IgD-negative memory B cell (primary cell): ENCODE results near the gene CGN. TPM values are rescaled to one million over a fixed set of nuclear protein-coding genes. Genes with fewer than 3 reads are reported as not detected.
A peak's percentile ranks its signal among the peaks of the same experiment; 100 is the strongest.
"Not testable (repeated sequence)": the region's sequence is repeated elsewhere in the genome, so short reads cannot be mapped to it uniquely, and the experiment has no call there.

ENCODE experiments used
- H3K27ac Mint-ChIP-seq, 3 donors: one replicate each; pipeline ENCODE4 v1.8.0; 2020 to 2022; ENCODE audit warnings: mild to moderate bottlenecking in 3 of 3, mixed read lengths in 3 of 3, moderate library complexity in 1 of 3
- H3K27me3 Mint-ChIP-seq: one replicate; pipeline ENCODE4 v1.8.0; 2021; ENCODE audit warnings: mixed read lengths
- H3K36me3 Mint-ChIP-seq: one replicate; pipeline ENCODE4 v1.8.0; 2020; ENCODE audit warnings: mild to moderate bottlenecking, mixed read lengths
- H3K4me1 Mint-ChIP-seq, 3 donors: one replicate each; pipeline ENCODE4 v1.8.0; 2020 to 2022; ENCODE audit warnings: mixed read lengths in 3 of 3, mild to moderate bottlenecking in 1 of 3
- H3K4me3 Mint-ChIP-seq, 4 donors: one replicate each; pipeline ENCODE4 v1.8.0; 2020 to 2022; ENCODE audit warnings: mild to moderate bottlenecking in 4 of 4, mixed read lengths in 4 of 4, moderate library complexity in 3 of 4
- H3K9me3 Mint-ChIP-seq, 3 donors: one replicate each; pipeline ENCODE4 v1.8.0; 2020 to 2021; ENCODE audit warnings: mixed read lengths in 3 of 3, mild to moderate bottlenecking in 1 of 3
- polyA plus RNA-seq: library from polyadenylated mRNA; unstranded; fragments of 300-500 nt; fragmentation: Illumina TruSeq; gene quantifications from one replicate; pipeline ENCODE4 v1.2.3, GENCODE V29; 2021

The CGN gene
- polyA plus RNA-seq, 1 donor from 2014 or later = not detected

- Mint-ChIP-seq H3K4me3 (peak overlapping the region; percentile 86 to 97 (median 94)), H3K4me1 (peaks cover 0 to 10% (median 4%) of the 10 kb centered on the region in 3 donors), H3K36me3 (no peaks in the 10 kb centered on the region), H3K9me3 (no peaks in the 10 kb centered on the region), H3K27me3 (peaks cover 2% of the 10 kb centered on the region), H3K27ac (peak overlapping the region in 1 of 3 donors; percentile 24)
Observed at GRCh38 chr1:151510614-151510956, 602 bp upstream of the CGN start.

DNA sequence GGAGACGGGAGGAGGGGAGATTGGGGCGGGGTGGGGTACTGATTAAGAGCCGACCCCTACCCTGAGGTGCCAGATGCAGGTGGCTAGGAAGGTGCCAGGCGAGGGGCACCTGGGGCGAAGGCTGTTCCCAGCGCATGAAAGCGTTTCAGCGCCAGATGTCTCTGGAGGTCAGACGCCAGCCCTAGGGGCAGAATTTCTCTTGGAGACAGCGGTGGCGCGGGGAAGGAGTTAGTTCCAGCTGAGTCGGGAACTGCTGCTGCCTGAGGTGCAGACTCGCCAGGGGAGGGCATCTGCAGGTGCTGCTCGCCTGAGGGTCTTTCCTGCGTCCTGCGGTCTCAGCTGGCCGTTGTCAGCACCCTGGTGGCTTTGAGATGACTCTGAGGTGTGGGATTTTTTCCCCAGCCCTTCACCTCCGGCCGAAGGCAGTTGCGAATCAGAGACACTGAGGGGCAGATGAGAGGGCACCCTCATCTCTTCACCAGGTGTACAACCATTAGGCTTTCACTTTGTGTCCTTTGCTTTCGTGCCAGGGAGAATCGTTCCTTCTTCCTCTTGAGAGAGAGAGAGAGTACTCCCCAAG, 539 bp downstream of the CGN start:
- H3K36me3 Mint-ChIP-seq = no peaks in the 10 kb centered on the region
- H3K27me3 Mint-ChIP-seq = peaks cover 2% of the 10 kb centered on the region
- peak overlapping the region in 1 of 3 donors; percentile 43 for H3K27ac Mint-ChIP-seq
- peaks cover 0 to 7% (median 4%) of the 10 kb centered on the region in 3 donors for H3K4me1 Mint-ChIP-seq
- H3K4me3 Mint-ChIP-seq = peak overlapping the region; percentile 86 to 97 (median 94)
- H3K9me3 Mint-ChIP-seq = no peaks in the 10 kb centered on the region

DNA sequence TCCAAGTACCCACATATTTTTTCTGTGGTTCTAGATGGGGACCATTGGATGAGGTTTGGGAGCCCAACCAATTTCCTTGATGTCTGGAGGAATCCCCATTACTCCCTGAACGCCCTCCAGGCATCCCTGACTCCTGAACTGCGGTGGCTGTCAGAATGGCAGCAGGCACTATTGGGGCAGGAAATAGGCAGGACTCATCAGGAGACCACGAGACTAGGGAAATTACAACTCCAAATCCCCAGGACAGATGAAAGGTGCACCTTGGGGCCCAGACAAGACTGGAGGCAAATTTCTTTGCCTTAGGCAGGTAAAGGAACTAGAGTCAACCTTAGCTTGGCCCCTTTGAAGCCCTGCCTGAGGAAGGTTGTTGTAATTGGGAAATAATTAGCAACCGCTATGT, 1.1 kb downstream of the CGN start:
- peak overlapping the region in 3 of 4 donors; percentile 86 to 97 (median 96) for H3K4me3 Mint-ChIP-seq
- peaks cover 0 to 5% (median 4%) of the 10 kb centered on the region in 3 donors for H3K4me1 Mint-ChIP-seq
- no peaks in the 10 kb centered on the region for H3K36me3 Mint-ChIP-seq
- peak overlapping the region in 1 of 3 donors; percentile 43 for H3K27ac Mint-ChIP-seq
- H3K27me3 Mint-ChIP-seq = peaks cover 2% of the 10 kb centered on the region
- H3K9me3 Mint-ChIP-seq = no peaks in the 10 kb centered on the region

DNA sequence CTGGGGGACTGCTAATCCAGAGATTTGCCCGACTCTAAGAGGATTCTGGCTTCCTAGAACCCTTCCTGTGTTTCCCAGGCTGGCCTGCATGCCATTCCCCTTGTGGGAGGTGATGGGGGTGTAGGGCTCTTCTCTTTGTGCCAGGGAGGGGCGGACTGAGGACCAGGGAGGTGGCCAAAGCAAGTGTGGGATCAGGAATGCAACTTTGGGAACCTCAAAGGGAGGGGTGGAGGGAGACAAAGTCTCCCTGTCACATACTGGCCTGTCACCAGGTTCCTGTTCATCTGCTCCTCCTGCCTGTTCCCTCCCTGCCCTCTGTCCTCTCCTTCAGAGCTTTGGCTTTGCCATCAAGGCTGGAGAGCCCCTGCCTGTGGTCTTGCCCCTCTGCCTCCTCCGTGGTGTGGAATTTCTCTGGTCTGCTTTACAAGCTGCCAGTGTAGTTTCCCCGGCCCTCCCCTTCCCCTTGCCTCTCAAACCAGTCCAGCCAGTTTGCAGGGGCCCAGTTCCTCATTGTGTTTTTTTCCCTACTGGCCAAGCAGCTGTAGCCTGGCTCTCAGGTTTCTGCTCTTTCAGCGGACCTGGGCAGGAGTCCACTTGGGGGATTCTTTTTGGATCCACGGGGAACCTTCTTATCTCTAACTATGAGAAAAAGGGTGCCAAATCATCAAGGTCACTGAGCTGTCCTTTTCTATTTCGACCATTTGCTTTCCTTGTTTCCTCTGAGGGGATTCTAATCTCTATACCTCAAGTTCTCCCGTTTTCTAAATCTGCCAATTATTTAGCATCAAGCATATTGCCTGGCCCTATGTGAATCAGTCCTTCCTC, 1.8 kb downstream of the CGN start:
- peaks cover 2% of the 10 kb centered on the region for H3K27me3 Mint-ChIP-seq
- peaks cover 0 to 5% (median 4%) of the 10 kb centered on the region in 3 donors for H3K4me1 Mint-ChIP-seq
- peak overlapping the region in 3 of 4 donors; percentile 70 to 86 (median 84) for H3K4me3 Mint-ChIP-seq
- H3K36me3 Mint-ChIP-seq = no peaks in the 10 kb centered on the region
- no peak overlapping the region for H3K27ac Mint-ChIP-seq
- H3K9me3 Mint-ChIP-seq = no peaks in the 10 kb centered on the region

DNA sequence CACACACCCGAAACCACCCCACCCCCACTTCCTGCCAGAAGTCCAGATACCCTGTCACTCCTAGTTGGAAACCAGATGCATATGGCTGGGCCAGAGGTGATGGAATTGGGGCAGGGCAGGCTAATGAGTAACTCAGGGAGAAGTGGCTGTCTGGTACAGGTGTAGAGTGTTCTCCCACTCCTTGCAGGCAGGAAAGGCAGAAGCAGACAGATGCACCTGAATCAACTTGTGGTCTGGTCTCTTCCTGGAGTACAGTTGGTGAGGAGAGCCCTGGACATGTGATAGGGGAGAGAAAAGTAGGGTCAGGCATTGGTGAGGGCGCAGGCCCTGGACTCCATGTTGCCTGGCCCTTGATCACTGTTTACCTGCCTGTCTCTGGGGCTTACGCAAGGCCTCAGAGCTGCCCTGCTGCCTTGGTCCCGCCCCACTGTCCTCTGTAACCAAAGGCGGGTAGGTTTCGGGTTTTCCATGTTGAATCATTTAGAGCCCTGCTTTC, 2.5 kb downstream of the CGN start:
- H3K36me3 Mint-ChIP-seq = no peaks in the 10 kb centered on the region
- peaks cover 0 to 5% (median 4%) of the 10 kb centered on the region in 3 donors for H3K4me1 Mint-ChIP-seq
- H3K27ac Mint-ChIP-seq = no peak overlapping the region
- peak overlapping the region in 1 of 4 donors; percentile 86 for H3K4me3 Mint-ChIP-seq
- peaks cover 2% of the 10 kb centered on the region for H3K27me3 Mint-ChIP-seq
- H3K9me3 Mint-ChIP-seq = no peaks in the 10 kb centered on the region

DNA sequence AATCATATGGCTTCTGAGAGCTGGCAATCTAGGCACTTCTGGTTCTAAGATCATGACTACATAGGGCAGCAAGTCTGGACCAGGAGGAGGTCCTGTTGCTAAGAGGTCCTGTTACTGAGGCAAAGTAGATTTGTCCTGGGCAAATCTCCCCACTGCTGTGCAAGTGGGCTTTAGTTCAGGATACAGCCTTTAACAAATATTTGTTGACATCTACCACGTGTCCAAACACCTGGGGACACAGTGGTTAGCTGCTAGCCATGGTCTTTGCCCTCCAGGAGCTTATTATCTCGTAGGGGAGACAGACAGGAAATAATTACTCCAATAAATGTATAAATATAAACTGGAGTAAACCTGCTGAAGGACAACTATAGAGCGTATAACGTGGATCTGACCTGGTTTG, 3.2 kb downstream of the CGN start:
- peak overlapping the region in 1 of 4 donors; percentile 9 for H3K4me3 Mint-ChIP-seq
- H3K36me3 Mint-ChIP-seq = no peaks in the 10 kb centered on the region
- H3K9me3 Mint-ChIP-seq = no peaks in the 10 kb centered on the region
- H3K4me1 Mint-ChIP-seq = peaks cover 0 to 5% (median 4%) of the 10 kb centered on the region in 3 donors
- H3K27me3 Mint-ChIP-seq = peaks cover 2% of the 10 kb centered on the region
- H3K27ac Mint-ChIP-seq = no peak overlapping the region

GRCh38 chr1:151515265-151515664, 4.1 kb downstream of the CGN start:
- no peaks in the 10 kb centered on the region for H3K9me3 Mint-ChIP-seq
- no peak overlapping the region for H3K27ac Mint-ChIP-seq
- peaks cover 0 to 5% (median 4%) of the 10 kb centered on the region in 3 donors for H3K4me1 Mint-ChIP-seq
- H3K27me3 Mint-ChIP-seq = peaks cover 2% of the 10 kb centered on the region
- H3K4me3 Mint-ChIP-seq = no peak overlapping the region
- no peaks in the 10 kb centered on the region for H3K36me3 Mint-ChIP-seq

DNA sequence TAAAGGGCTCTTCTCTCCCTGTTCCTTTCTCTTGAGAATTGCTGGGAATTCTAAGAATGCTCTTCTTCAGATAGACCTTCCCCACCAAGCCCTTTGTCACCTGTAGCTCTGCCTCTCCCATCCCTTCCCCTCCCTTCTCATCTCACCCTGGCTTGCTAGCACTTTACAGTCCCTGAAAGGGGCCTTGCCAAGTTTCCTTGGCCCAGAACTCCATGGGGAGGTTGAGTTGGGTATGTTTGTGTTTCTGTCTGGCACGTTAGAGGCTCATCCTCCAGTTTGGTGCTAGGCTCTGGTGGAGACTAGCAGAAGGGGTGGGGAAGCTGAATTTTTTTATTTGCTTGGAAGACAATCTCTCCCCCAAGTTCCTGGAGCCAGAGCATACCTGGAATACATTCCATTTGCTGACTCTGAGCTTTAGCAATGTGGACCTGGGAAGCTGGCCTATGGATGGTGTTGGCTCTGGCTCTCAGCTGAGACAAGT, 4.9 kb downstream of the CGN start:
- Mint-ChIP-seq H3K27ac (no peak overlapping the region), H3K4me3 (no peak overlapping the region), H3K36me3 (no peaks in the 10 kb centered on the region), H3K4me1 (peaks cover 0 to 3% (median 0%) of the 10 kb centered on the region in 3 donors), H3K27me3 (peaks cover 2% of the 10 kb centered on the region), H3K9me3 (no peaks in the 10 kb centered on the region)

GRCh38 chr1:151518431-151518830, 7.2 kb downstream of the CGN start:
- Mint-ChIP-seq H3K36me3 (no peaks in the 10 kb centered on the region), H3K4me3 (no peak overlapping the region), H3K9me3 (no peaks in the 10 kb centered on the region), H3K4me1 (no peaks in the 10 kb centered on the region), H3K27ac (no peak overlapping the region), H3K27me3 (no peaks in the 10 kb centered on the region)

GRCh38 chr1:151518936-151519335, 7.7 kb downstream of the CGN start:
- no peaks in the 10 kb centered on the region for H3K4me1 Mint-ChIP-seq
- no peaks in the 10 kb centered on the region for H3K36me3 Mint-ChIP-seq
- no peak overlapping the region for H3K4me3 Mint-ChIP-seq
- no peak overlapping the region for H3K27ac Mint-ChIP-seq
- no peaks in the 10 kb centered on the region for H3K9me3 Mint-ChIP-seq
- no peaks in the 10 kb centered on the region for H3K27me3 Mint-ChIP-seq

GRCh38 chr1:151519667-151520066, 8.5 kb downstream of the CGN start:
- H3K27ac Mint-ChIP-seq = no peak overlapping the region
- no peaks in the 10 kb centered on the region for H3K27me3 Mint-ChIP-seq
- no peaks in the 10 kb centered on the region for H3K36me3 Mint-ChIP-seq

GRCh38 chr1:151520359-151520758, 9.2 kb downstream of the CGN start:
- H3K27ac Mint-ChIP-seq = no peak overlapping the region
- H3K9me3 Mint-ChIP-seq = no peaks in the 10 kb centered on the region
- no peak overlapping the region for H3K4me3 Mint-ChIP-seq
- no peaks in the 10 kb centered on the region for H3K36me3 Mint-ChIP-seq
- no peaks in the 10 kb centered on the region for H3K4me1 Mint-ChIP-seq
- no peaks in the 10 kb centered on the region for H3K27me3 Mint-ChIP-seq

More at GRCh38 chr1:151519667-151520066, 8.5 kb downstream of the CGN start:
- no peak overlapping the region for H3K4me3 Mint-ChIP-seq
- H3K4me1 Mint-ChIP-seq = no peaks in the 10 kb centered on the region
- no peaks in the 10 kb centered on the region for H3K9me3 Mint-ChIP-seq

DNA sequence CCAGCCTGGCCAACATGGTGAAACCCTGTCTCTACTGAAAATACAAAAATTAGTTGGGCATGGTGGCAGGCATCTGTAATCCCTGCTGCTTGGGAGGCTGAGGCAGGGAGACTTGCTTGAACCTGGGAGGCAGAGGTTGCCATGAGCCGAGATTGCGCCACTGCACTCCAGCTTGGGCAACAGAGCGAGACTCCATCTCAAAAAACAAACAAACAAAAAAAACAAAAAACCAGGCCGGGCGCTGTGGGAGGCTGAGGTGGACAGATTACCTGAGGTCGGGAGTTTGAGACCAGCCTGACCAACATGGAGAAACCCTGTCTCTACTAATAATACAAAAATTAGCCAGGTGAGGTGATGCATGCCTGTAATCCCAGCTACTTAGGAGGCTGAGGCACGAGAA, 11.2 kb downstream of the CGN start:
- not testable (repeated sequence) for H3K27me3 Mint-ChIP-seq, H3K27ac Mint-ChIP-seq, H3K4me1 Mint-ChIP-seq

DNA sequence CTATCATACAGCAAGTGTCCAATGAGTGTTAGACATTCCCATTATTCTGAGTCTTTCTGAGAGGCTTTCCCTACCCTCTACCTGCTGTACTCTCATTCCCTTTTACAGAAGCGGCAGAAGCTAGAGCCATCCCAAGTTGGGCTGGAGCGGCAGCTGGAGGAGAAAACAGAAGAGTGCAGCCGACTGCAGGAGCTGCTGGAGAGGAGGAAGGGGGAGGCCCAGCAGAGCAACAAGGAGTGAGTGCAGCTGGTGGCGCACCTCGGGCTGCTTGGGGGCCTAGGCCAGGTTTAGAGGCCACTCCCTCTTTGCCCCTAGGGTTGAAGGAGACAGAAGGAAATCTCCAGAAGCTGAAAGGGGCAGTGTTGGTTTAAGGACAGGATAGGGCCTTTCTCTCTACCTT, 12.1 kb downstream of the CGN start:
- no peaks in the 10 kb centered on the region for H3K36me3 Mint-ChIP-seq
- no peaks in the 10 kb centered on the region for H3K9me3 Mint-ChIP-seq
- H3K27ac Mint-ChIP-seq = no peak overlapping the region
- H3K27me3 Mint-ChIP-seq = no peaks in the 10 kb centered on the region
- H3K4me1 Mint-ChIP-seq = no peaks in the 10 kb centered on the region
- H3K4me3 Mint-ChIP-seq = no peak overlapping the region

More for the DNA sequence above, 11.2 kb downstream of the CGN start:
- H3K36me3 Mint-ChIP-seq, H3K4me3 Mint-ChIP-seq, H3K9me3 Mint-ChIP-seq: not testable (repeated sequence)

DNA sequence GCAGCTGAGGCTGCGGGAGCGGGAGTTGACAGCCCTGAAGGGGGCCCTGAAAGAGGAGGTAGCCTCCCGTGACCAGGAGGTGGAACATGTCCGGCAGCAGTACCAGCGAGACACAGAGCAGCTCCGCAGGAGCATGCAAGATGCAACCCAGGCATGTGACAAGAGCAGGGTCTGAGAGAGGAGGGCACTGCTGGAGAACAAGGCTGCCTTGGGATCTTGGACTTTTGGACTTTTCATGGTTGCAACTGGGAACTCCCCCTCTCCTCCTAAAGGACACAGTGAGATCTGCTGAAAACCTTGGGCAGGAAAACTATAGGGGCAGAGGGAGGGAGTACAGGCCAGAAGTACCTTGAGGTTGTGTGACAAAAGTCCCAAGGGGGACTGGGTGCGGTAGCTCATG, 13.5 kb downstream of the CGN start:
- H3K9me3 Mint-ChIP-seq = no peaks in the 10 kb centered on the region
- no peaks in the 10 kb centered on the region for H3K4me1 Mint-ChIP-seq
- no peaks in the 10 kb centered on the region for H3K36me3 Mint-ChIP-seq
- H3K27ac Mint-ChIP-seq = no peak overlapping the region
- H3K27me3 Mint-ChIP-seq = peaks cover 2% of the 10 kb centered on the region
- no peak overlapping the region for H3K4me3 Mint-ChIP-seq
